ENCODE data around the gene NDST1. TPM values are rescaled to one million over a fixed set of nuclear protein-coding genes. Genes with fewer than 3 reads are reported as not detected.

NDST1 gene
- total RNA-seq, 2 experiments from 2014 or later: 9.5 to 26.6 TPM

GRCh38 chr5:150584556-150585335, 76.8 kb downstream of the NDST1 start:
- Histone ChIP-seq H3K9me2 (ENCODE audit: insufficient read depth, low read length) (no peaks in the 10 kb centered on the region), H3K27ac (ENCODE audit: low read depth, low read length, poor library complexity, severe bottlenecking) (no peak overlapping the region), H3K79me2 (ENCODE audit: insufficient read depth, low read depth, low read length) (no peaks in the 10 kb centered on the region), H2AFZ (ENCODE audit: low read length) (no peak overlapping the region), H4K20me1 (ENCODE audit: insufficient read depth, low read length) (no peaks in the 10 kb centered on the region), H3K4me3 (ENCODE audit: low read depth, low read length, poor library complexity, severe bottlenecking) (no peak overlapping the region), H3K4me2 (ENCODE audit: low read length) (no peak overlapping the region), H3K9me3 (ENCODE audit: low read length) (no peaks in the 10 kb centered on the region), H3K36me3 (ENCODE audit: insufficient read depth, low read length) (no peaks in the 10 kb centered on the region), H3K4me1 (ENCODE audit: insufficient read depth, low read length, poor library complexity, severe bottlenecking) (no peaks in the 10 kb centered on the region)
- no peak for DNase-seq (ENCODE audit: low spot score)
- CTCF ChIA-PET (ENCODE audit: unreplicated experiment): no interaction called here
- BruUV-seq (replicated peaks): no TSS peak
- POLR2A ChIA-PET: interaction anchor here (0.7 kb wide), 1 partner anchor 267 kb away, joined by 3 read pairs; no protein-coding TSS in a partner anchor
- intact Hi-C loops (cut with micrococcal nuclease; ENCODE audit: unreplicated experiment): no loop called here
- TF ChIP-seq EZH2phosphoT487 (IDR thresholded peaks at IDR 0.05; ENCODE audit: borderline replicate concordance, low read depth, low read length) (no peak), CTCF (conservative IDR thresholded peaks at IDR 0.05; ENCODE audit: low read length) (no peak)

- no peak for DNase-seq (ENCODE audit: low spot score)
- no peak overlapping the region for H2AFZ ChIP-seq (ENCODE audit: low read length)
- no TSS peak for BruUV-seq (replicated peaks)
- H3K27ac ChIP-seq (ENCODE audit: low read depth, low read length, poor library complexity, severe bottlenecking): no peak overlapping the region
- H3K4me1 ChIP-seq (ENCODE audit: insufficient read depth, low read length, poor library complexity, severe bottlenecking): no peaks in the 10 kb centered on the region
- no peaks in the 10 kb centered on the region for H3K79me2 ChIP-seq (ENCODE audit: insufficient read depth, low read depth, low read length)
- H3K4me3 ChIP-seq (ENCODE audit: low read depth, low read length, poor library complexity, severe bottlenecking): no peak overlapping the region
- H3K9me2 ChIP-seq (ENCODE audit: insufficient read depth, low read length): no peaks in the 10 kb centered on the region
- no peaks in the 10 kb centered on the region for H3K9me3 ChIP-seq (ENCODE audit: low read length)
- CTCF ChIA-PET (ENCODE audit: unreplicated experiment): no interaction called here
- H3K36me3 ChIP-seq (ENCODE audit: insufficient read depth, low read length): no peaks in the 10 kb centered on the region
- TF ChIP-seq EZH2phosphoT487 (IDR thresholded peaks at IDR 0.05; ENCODE audit: borderline replicate concordance, low read depth, low read length): no peak
- TF ChIP-seq CTCF (conservative IDR thresholded peaks at IDR 0.05; ENCODE audit: low read length): no peak
- intact Hi-C loops (cut with micrococcal nuclease; ENCODE audit: unreplicated experiment): no loop called here
- no peaks in the 10 kb centered on the region for H4K20me1 ChIP-seq (ENCODE audit: insufficient read depth, low read length)
- no peak overlapping the region for H3K4me2 ChIP-seq (ENCODE audit: low read length)
- POLR2A ChIA-PET: no interaction called here
Measured at GRCh38 chr5:150585781-150586341, 77.9 kb downstream of the NDST1 start.

GRCh38 chr5:150587016-150587415, 79.1 kb downstream of the NDST1 start:
- no peak for TF ChIP-seq EZH2phosphoT487 (IDR thresholded peaks at IDR 0.05; ENCODE audit: borderline replicate concordance, low read depth, low read length)
- no peak for TF ChIP-seq CTCF (conservative IDR thresholded peaks at IDR 0.05; ENCODE audit: low read length)
- Histone ChIP-seq H3K9me3 (ENCODE audit: low read length) (no peaks in the 10 kb centered on the region), H3K4me3 (ENCODE audit: low read depth, low read length, poor library complexity, severe bottlenecking) (no peak overlapping the region), H3K36me3 (ENCODE audit: insufficient read depth, low read length) (no peaks in the 10 kb centered on the region), H3K4me1 (ENCODE audit: insufficient read depth, low read length, poor library complexity, severe bottlenecking) (no peaks in the 10 kb centered on the region), H3K4me2 (ENCODE audit: low read length) (no peak overlapping the region), H4K20me1 (ENCODE audit: insufficient read depth, low read length) (no peaks in the 10 kb centered on the region), H3K27ac (ENCODE audit: low read depth, low read length, poor library complexity, severe bottlenecking) (no peak overlapping the region), H3K79me2 (ENCODE audit: insufficient read depth, low read depth, low read length) (no peaks in the 10 kb centered on the region), H3K9me2 (ENCODE audit: insufficient read depth, low read length) (no peaks in the 10 kb centered on the region), H2AFZ (ENCODE audit: low read length) (no peak overlapping the region)
- intact Hi-C loops (cut with micrococcal nuclease; ENCODE audit: unreplicated experiment): no loop called here
- BruUV-seq (replicated peaks): no TSS peak
- CTCF ChIA-PET (ENCODE audit: unreplicated experiment): no interaction called here
- POLR2A ChIA-PET: no interaction called here
- no peak for DNase-seq (ENCODE audit: low spot score)
